NCI-H1694 (cell line): Measurements from ENCODE around the gene PIK3CD.

Source experiments
- DNase-seq: peaks from one replicate; lab custom pipeline; 2025; lab: John Stamatoyannopoulos, UW

PIK3CD gene

GRCh38 chr1:9774712-9775679, 123.5 kb downstream of the PIK3CD start:
- no peak for DNase-seq

- no peak for DNase-seq
Measured at GRCh38 chr1:9776685-9777084, 125.2 kb downstream of the PIK3CD start.
